Right hindlimb (tissue), 1 donor: ENCODE results near the gene LUC7L.
"Not testable (repeated sequence)": the region's sequence is repeated elsewhere in the genome, so short reads cannot be mapped to it uniquely, and the experiment has no call there.

Experiments
- DNase-seq: peaks from one replicate; pipeline ENCODE4 v3.0.0-alpha.2; 2018

Gene LUC7L

GRCh38 chr16:263182-263774 is 34.0 kb upstream of the LUC7L start:
- no peak for DNase-seq

DNA sequence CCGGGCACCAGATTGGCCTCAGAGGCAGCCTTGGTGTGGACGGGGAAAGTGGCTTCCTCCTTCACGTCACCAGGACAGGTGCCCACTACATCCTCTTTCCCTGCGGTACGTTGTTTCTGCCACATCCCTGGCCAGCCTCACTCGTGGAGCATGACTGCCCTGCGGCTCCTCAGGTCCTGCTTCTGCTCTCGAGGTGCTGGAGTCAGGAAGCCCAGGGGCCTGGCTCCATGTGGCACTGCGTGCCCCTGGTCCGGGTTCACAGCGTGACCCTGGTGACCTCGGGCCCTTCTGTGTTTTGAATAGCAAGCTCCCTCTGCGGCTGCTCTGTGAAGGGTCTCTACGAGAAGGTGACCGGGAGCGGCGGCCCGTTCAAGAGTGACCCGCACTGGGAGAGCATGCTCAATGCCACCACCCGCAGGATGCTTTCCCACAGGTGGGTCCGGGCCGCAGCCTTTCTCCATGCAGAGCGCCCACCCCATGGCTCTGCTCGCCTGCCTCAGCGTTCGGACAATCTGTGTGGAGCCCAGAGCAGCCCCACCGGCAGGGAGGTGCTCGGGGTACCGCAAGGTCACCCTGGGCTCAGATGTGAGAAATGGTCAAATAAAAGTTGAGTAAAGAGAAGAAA is 33.0 kb upstream of the LUC7L start:
- no peak for DNase-seq

DNA sequence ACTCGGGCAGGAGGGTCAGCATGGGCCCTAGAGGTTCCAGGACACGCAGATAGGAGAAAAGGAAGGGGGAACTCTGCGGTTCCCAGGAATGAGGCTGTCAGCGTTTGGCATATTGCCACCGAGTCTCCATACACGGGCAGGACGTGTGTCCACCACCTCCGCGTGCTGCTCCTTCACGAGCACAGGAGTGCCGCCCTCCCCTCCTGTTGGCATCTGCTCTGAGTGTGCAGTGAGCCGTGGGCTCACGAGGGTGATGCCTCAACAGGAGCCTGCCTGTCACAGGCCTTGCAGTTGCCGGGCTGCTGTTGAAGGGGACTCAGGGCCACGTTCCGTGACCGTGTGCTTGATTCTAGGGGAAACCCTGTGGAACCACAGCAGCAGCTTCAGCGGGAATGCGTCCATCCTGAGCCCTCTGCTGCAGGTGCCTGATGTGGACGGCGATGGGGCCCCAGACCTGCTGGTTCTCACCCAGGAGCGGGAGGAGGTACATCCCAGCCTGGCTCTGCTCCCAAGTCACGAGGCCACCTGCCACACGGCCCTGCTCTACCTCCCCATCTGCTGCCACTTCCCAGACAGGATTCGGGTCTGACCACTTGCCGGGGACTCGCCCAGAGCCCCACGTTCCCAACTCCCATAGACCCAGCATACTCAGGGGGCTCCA is 31.9 kb upstream of the LUC7L start:
- no peak for DNase-seq

GRCh38 chr16:260326-260725 is 31.1 kb upstream of the LUC7L start:
- DNase-seq: no peak

- DNase-seq: no peak
These were observed 30.6 kb upstream of the LUC7L start for GRCh38 chr16:259814-260253.

GRCh38 chr16:259226-259625 is 30.0 kb upstream of the LUC7L start:
- no peak for DNase-seq

- not testable (repeated sequence) for DNase-seq
These were observed 28.8 kb upstream of the LUC7L start for GRCh38 chr16:258091-258490.

DNA sequence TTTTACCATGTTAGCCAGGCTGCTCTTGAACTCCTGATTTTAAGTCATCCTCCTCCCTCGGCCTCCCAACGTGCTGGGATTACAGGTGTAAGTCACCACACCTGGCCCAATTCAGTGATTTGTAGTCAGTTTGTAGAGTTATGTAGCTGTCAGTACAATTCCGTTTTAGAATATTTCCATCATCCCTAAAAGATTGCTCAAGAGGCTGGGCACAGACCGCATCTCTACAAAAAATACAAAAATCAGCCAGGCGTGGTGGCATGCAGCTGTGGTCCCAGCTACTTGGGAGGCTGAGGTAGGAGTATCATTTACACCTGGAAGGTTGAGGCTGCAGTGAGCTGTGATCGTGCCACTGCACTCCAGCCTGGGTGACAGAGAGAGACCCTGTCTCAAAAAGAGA is 25.9 kb upstream of the LUC7L start:
- no peak for DNase-seq

GRCh38 chr16:254461-254860 is 25.2 kb upstream of the LUC7L start:
- DNase-seq: no peak

DNA sequence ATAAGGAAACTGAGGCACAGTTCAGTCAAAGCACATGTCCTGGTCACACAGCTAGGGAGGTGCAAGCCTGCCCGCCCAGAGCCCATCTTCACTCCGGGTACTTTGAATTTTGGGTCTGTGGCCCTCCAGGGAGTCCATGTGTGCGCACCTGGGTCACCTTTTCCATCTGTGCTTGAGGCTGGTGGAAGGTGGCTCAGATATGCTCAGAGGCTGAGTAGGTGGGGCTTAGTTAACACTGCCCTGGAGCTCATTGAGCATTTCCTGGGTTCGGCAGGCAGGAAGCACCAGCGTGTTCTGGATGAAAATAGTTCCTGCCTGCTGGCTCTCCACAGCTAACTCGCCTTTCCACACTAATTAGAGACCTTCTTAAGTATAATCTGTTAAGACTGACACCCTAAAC is 24.6 kb upstream of the LUC7L start:
- no peak for DNase-seq

DNA sequence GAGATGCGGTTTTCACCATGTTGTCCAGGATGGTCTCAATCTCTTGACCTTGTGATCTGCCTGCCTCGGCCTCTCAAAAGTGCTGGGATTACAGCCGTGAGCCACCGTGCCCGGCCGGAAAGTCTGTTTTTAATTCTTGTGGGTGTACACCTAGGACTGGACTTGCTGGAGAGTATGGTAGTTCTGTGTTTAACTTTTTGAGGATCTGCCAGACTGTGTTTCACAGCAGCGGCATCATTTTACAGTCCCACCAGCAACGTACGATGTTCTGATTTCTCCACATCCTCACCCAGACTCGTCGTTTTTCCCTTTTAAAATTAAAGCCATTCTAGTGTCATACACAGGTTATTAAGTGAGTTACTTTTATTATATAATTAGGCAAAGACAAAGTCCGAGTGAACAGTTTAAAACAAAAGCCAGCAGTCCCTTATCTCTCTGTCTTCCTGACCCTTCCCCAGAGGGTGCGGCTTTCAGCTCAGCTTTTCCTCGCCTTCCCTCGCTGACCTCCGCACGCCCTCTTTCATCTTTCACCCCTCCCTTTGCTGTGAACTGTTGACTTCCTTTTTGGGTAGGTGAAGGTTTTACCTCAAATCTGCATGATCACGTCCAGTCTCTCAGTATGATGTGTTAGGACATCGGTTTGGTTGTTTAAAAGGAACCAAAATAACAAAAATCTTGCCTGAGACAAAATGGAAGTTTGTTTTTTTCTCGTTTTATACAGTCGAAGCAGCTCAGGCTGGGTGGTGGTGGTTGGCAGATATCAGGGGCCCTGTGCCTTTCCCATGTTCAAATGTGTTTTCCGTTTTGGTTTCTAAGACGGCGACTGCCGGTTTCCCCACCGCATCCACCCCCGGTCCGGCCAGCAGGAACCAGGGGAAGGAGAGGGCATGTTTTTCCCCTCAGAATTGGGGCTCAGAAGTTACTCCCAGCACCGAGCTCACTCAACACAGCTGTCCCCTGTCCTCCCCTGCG is 23.4 kb upstream of the LUC7L start:
- no peak for DNase-seq

GRCh38 chr16:249431-249830 is 20.2 kb upstream of the LUC7L start:
- no peak for DNase-seq

- no peak for DNase-seq
These were observed 17.8 kb upstream of the LUC7L start for GRCh38 chr16:247027-247426.

DNA sequence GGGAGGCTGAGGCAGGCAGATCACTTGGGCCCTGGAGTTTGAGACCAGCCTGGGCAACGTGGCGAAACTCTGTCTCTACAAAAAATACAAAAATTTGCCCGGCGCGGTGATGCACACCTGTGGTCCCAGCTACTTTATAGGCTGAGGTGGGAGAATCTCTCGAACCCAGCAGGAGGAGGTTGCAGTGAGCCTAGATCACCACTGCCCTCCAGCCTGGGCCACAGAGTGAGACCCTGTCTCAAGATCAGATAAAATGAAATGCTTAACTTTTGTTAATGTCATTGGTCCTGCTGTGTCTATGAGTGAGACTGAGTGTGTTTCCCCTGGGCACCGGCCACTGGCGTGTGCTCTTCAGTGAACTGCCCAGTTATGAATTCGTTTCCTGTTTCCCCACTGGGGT is 15.9 kb upstream of the LUC7L start:
- no peak for DNase-seq

- DNase-seq: no peak
These were observed 14.1 kb upstream of the LUC7L start for GRCh38 chr16:243348-243747.

DNA sequence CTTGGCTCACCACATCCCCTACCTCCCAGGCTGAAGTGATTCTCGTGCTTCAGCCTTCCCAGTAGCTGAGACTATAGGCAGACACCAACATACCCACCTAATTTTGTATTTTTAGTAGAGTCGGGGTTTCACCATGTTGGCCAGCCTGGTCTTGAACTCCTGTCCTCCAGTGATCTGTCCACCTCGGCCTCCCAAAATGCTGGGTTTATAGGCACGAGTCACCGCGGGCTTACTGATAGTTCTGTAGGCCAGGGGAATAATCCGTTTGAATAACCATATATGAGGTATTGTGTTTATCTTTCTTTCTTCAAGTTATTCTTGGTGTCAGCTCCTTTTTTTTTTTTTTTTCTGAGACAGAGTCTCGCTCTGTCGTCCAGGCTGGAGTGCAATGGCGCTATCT is 13.0 kb upstream of the LUC7L start:
- DNase-seq: no peak

GRCh38 chr16:240559-240958 is 11.3 kb upstream of the LUC7L start:
- no peak for DNase-seq

DNA sequence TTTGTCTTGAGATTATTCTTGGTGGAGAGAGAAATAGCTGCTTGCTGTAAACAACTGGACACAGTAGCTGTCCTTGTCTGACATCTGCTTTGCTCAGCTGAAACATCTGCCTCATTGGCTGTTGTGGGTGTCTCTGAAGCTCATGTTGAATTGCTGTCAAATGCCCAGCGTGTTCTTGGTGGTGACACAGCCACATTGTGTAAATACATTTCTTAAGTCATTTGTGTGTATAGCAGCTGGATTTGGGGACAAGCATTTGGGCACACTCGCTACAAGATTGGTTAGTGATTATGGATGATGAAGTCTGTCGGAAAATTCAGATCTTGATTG is 10.7 kb upstream of the LUC7L start:
- no peak for DNase-seq

- peak; percentile 94 for DNase-seq
These were observed 5.4 kb upstream of the LUC7L start, which contains the start of gene FAM234A for GRCh38 chr16:234468-235305. Gene FAM234A, plus strand, starts transcription at chr16:234821. Its CDS starts 19,593 bp downstream, at chr16:254414.

DNA sequence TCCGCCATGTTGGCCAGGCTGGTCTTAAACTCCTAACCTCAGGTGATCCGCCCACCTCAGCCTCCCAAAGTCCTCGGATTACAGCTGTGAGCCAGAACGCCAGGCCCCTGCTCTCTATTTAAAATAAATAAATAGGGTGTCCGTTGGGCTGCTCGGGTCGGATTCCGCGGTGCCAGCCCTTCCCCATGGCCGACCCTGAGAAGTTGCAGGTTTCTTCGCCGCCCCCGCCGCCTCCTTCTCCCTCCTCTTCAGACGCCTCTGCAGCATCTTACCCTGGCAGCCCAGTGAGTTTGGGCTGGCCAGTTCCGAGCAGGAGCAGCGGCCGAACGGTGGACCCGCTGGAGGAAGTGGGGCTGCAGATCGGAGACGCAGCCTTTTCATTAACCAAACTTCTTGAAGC is 1.7 kb upstream of the LUC7L start:
- DNase-seq: no peak

GRCh38 chr16:230351-230750 is 1.1 kb upstream of the LUC7L start:
- not testable (repeated sequence) for DNase-seq

GRCh38 chr16:229731-230281 is 557 bp upstream of the LUC7L start:
- no peak for DNase-seq
